Skeletal muscle tissue (tissue), 4 donors: ENCODE results near the gene RPL41. TPM values are rescaled to one million over a fixed set of nuclear protein-coding genes. Genes with fewer than 3 reads are reported as not detected.

Experiments used
- H3K27ac ChIP-seq: one replicate; pipeline ENCODE4 v1.7.0; 2013; ENCODE audit warnings: mild to moderate bottlenecking, low read depth, low read length, inconsistent platforms
- H3K27me3 ChIP-seq, 3 donors: one replicate each; pipeline ENCODE4 v1.7.0; 2013; ENCODE audit warnings: low read length in 3 of 3; ENCODE audit not compliant: control insufficient read depth in 3 of 3, insufficient read depth in 3 of 3
- H3K36me3 ChIP-seq, 3 donors: one replicate each; pipeline ENCODE4 v1.7.0; 2013; ENCODE audit warnings: low read length in 3 of 3; ENCODE audit not compliant: control insufficient read depth in 3 of 3, insufficient read depth in 3 of 3
- H3K4me1 ChIP-seq, 3 donors: one replicate each; pipeline ENCODE4 v1.7.0; 2013; ENCODE audit warnings: low read length in 3 of 3, mild to moderate bottlenecking in 3 of 3; ENCODE audit not compliant: control insufficient read depth in 3 of 3, insufficient read depth in 3 of 3
- H3K4me3 ChIP-seq, 3 donors: one replicate each; pipeline ENCODE4 v1.7.0; 2013; ENCODE audit warnings: low read length in 3 of 3
- H3K9ac ChIP-seq, 3 donors: one replicate each; pipeline ENCODE4 v1.7.0; 2013; ENCODE audit warnings: low read length in 3 of 3, mild to moderate bottlenecking in 3 of 3, moderate library complexity in 2 of 3, low read depth in 1 of 3
- H3K9me3 ChIP-seq, 3 donors: one replicate each; pipeline ENCODE4 v1.7.0; 2013; ENCODE audit warnings: low read length in 3 of 3; ENCODE audit not compliant: control insufficient read depth in 3 of 3
- total RNA-seq: library from RNA; depleted of rRNA; stranded (reverse); fragments of >200 nt; gene quantifications from one replicate; pipeline ENCODE4 v1.2.3, GENCODE V29; 2014
- donor health status: Osteomylitis.

The RPL41 gene
- total RNA-seq, 1 donor from 2014 or later, result 4,392 TPM

DNA sequence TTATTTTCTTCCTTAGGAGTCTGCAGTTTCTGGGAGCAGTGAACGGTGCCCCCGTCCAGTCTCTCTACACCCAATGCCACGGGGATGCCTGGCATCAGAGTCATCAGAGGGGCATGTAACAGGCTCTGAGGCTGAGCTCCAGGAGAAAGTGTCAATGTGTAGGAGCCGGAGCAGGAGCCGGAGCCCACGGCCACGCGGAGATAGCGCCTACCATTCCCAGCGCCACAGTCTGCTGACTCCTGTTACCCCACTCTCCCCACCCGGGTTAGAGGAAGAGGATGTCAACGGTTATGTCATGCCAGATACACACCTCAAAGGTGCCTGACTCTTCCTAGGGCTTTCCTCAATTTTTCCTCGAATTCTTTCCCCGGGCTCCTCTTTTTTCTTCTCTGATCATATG, 15.4 kb upstream of the RPL41 start:
- H3K27ac ChIP-seq, result no peak overlapping the region
- H3K36me3 ChIP-seq, result peaks cover 0 to 3% (median 0%) of the 10 kb centered on the region in 3 donors
- H3K4me1 ChIP-seq, result peaks cover 16 to 28% (median 22%) of the 10 kb centered on the region in 3 donors
- no peak overlapping the region for H3K9ac ChIP-seq
- H3K27me3 ChIP-seq, result no peaks in the 10 kb centered on the region
- H3K9me3 ChIP-seq, result no peaks in the 10 kb centered on the region
- H3K4me3 ChIP-seq, result no peak overlapping the region

DNA sequence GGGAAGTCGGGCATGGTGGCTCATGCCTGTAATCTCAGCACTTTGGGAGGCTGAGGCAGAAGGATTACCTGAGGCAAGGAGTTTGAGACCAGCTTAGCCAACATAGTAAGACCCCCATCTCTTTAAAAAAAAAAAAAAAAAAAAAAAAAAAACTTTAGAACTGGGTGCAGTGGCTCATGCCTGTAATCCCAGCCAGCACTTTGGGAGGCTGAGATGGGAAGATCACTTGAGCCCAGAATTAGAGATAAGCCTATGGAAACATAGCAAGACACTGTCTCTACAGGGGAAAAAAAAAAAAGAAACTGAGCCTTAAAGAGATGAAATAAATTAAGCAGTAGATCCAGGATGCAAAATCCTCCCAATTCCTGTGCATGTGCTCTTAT, 13.8 kb upstream of the RPL41 start:
- H3K4me3 ChIP-seq, result no peak overlapping the region
- H3K9me3 ChIP-seq, result no peaks in the 10 kb centered on the region
- H3K27ac ChIP-seq, result no peak overlapping the region
- H3K9ac ChIP-seq, result no peak overlapping the region
- H3K27me3 ChIP-seq, result no peaks in the 10 kb centered on the region
- peaks cover 16 to 32% (median 23%) of the 10 kb centered on the region in 3 donors for H3K4me1 ChIP-seq
- peaks cover 7 to 13% (median 11%) of the 10 kb centered on the region in 3 donors for H3K36me3 ChIP-seq

GRCh38 chr12:56103066-56103711, 13.2 kb upstream of the RPL41 start:
- peak overlapping the region; percentile 87 for H3K27ac ChIP-seq
- peaks cover 10 to 18% (median 16%) of the 10 kb centered on the region in 3 donors for H3K36me3 ChIP-seq
- peaks cover 16 to 32% (median 23%) of the 10 kb centered on the region in 3 donors for H3K4me1 ChIP-seq
- no peaks in the 10 kb centered on the region for H3K27me3 ChIP-seq
- H3K4me3 ChIP-seq, result peak overlapping the region; percentile 68 to 97 (median 95)
- no peaks in the 10 kb centered on the region for H3K9me3 ChIP-seq
- peak overlapping the region; percentile 82 to 98 (median 96) for H3K9ac ChIP-seq

DNA sequence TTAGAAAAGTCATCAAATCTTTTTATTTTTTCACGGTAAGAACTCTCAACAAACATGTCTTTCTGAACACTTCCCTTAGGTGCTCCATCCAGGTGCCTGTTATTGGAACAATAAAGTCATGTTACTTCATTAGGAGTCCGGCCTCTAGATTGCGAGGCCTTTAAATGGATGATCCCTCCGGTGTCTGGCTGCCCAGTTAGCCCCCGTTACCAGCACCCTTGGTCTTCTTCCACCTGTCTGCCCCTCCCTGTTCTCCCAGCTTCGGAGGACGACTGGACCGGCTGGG, 12.7 kb upstream of the RPL41 start:
- Histone ChIP-seq H3K4me1 (peaks cover 16 to 32% (median 23%) of the 10 kb centered on the region in 3 donors), H3K27ac (peak overlapping the region; percentile 87), H3K4me3 (peak overlapping the region; percentile 68 to 97 (median 95)), H3K36me3 (peaks cover 10 to 24% (median 20%) of the 10 kb centered on the region in 3 donors), H3K27me3 (no peaks in the 10 kb centered on the region), H3K9ac (peak overlapping the region; percentile 82 to 98 (median 96)), H3K9me3 (no peaks in the 10 kb centered on the region)

DNA sequence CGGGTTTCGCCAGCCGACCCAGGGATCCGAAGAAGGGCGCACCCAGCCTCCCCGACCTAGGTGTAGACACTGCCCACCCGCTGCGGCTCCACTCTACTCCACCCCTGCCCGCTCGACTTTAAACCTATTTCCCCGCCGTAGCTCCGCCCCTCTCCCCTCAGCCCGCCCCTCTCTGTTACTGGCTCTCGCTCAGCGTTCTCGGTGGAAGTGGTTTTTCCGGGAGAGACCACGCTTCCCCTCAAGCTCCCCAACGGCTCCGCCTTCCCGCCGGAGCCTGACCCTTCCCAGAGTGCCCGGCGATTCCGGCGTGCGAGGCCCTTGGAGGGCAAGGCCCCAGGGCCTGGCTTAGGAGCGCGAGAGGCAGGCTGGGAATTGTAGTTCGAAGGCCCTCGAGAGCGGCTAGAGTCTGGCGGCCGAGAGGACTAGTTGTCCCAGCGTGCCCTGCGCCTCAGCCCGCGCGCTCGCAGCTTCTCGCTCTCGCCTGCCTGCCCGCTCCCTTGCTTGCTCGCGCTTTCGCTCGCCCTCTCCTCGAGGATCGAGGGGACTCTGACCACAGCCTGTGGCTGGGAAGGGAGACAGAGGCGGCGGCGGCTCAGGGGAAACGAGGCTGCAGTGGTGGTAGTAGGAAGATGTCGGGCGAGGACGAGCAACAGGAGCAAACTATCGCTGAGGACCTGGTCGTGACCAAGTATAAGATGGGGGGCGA, 12.2 kb upstream of the RPL41 start, which contains the start of gene PA2G4:
PA2G4 (plus strand) TSS at position 451 of the 706 bp plus-strand sequence; CDS start at position 630, 179 bp downstream.
- no peaks in the 10 kb centered on the region for H3K9me3 ChIP-seq
- peaks cover 16 to 32% (median 23%) of the 10 kb centered on the region in 3 donors for H3K4me1 ChIP-seq
- H3K4me3 ChIP-seq, result peak within 1 kb of the TSS; percentile 68 to 97 (median 95)
- H3K9ac ChIP-seq, result peak within 1 kb of the TSS; percentile 91 to 98 (median 96)
- peaks cover 12 to 27% (median 23%) of the 10 kb centered on the region in 3 donors for H3K36me3 ChIP-seq
- H3K27me3 ChIP-seq, result no peaks in the 10 kb centered on the region
- H3K27ac ChIP-seq, result peak within 1 kb of the TSS; percentile 87

DNA sequence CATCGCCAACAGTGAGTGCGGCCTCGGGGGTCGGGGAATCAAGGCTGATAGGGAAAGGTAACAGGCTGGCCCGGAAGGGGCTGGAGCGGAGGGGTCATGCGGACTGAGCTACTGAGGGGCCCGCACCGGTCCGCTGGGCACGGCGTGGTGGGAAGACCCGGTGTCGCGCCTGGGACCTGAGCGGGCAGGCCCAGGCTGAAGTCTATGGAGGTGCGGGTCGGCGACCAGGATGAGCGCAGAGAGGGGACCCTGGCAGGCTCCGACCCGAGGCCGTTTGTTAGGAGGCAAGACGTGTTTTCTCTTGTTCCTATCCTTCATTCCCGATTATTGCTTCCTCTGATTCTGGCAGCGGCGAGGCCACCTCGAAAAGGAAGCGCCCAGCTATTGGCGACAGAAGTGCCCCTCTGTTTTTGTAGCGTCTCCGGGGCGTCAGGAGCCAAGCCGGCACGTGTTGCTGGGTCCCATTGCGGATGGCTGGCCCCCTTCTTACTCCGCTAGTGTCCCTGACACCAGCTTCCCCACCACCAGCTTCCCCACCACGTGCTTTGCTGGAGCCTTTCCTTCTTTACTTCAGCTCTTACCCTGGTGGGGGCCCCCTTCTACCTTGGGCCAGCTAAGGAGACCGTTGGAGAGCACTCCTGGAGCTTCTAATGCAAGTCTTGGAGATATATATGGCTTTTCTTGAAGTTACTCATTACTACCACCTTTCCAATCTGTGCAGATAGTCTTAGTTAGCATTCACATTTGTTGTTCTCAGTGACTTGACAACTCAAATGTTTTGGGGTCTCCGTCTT, 11.4 kb upstream of the RPL41 start:
- peaks cover 19 to 35% (median 29%) of the 10 kb centered on the region in 3 donors for H3K36me3 ChIP-seq
- peak overlapping the region; percentile 87 for H3K27ac ChIP-seq

GRCh38 chr12:56105609-56105902, 10.9 kb upstream of the RPL41 start:
- Histone ChIP-seq H3K4me1 (peaks cover 16 to 32% (median 23%) of the 10 kb centered on the region in 3 donors), H3K27ac (no peak overlapping the region), H3K9ac (peak overlapping the region; percentile 91 to 98 (median 96)), H3K36me3 (peaks cover 23 to 40% (median 34%) of the 10 kb centered on the region in 3 donors), H3K27me3 (no peaks in the 10 kb centered on the region), H3K9me3 (no peaks in the 10 kb centered on the region), H3K4me3 (peak overlapping the region; percentile 68 to 97 (median 95))

More for the DNA sequence above, 11.4 kb upstream of the RPL41 start:
- H3K9ac ChIP-seq, result peak overlapping the region; percentile 91 to 98 (median 96)
- no peaks in the 10 kb centered on the region for H3K27me3 ChIP-seq
- peak overlapping the region; percentile 68 to 97 (median 95) for H3K4me3 ChIP-seq
- H3K4me1 ChIP-seq, result peaks cover 16 to 32% (median 23%) of the 10 kb centered on the region in 3 donors
- no peaks in the 10 kb centered on the region for H3K9me3 ChIP-seq

- H3K4me3 ChIP-seq, result no peak overlapping the region
- H3K4me1 ChIP-seq, result peaks cover 16 to 32% (median 23%) of the 10 kb centered on the region in 3 donors
- no peaks in the 10 kb centered on the region for H3K9me3 ChIP-seq
- no peaks in the 10 kb centered on the region for H3K27me3 ChIP-seq
- H3K36me3 ChIP-seq, result peaks cover 36 to 52% (median 48%) of the 10 kb centered on the region in 3 donors
- H3K27ac ChIP-seq, result no peak overlapping the region
- no peak overlapping the region for H3K9ac ChIP-seq
These were observed 9.2 kb upstream of the RPL41 start for GRCh38 chr12:56107242-56107641.

DNA sequence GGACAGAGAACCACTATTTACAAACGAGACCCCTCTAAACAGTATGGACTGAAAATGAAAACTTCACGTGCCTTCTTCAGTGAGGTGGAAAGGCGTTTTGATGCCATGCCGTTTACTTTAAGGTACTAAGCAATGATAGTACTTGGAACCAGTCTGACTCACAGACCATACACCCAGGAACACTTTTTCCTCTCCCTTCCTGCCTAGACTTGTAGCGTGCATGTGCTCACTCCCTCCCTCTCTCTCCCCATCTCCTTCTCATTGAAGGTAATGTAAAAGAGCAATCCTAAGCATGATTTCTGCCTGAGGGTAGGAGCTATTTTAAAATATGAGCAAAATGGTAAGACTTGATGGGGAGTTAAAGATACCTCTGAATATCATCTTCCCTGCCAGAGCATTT, 5.9 kb upstream of the RPL41 start:
- H3K27me3 ChIP-seq, result no peaks in the 10 kb centered on the region
- peaks cover 3 to 11% (median 10%) of the 10 kb centered on the region in 3 donors for H3K4me1 ChIP-seq
- H3K9me3 ChIP-seq, result no peaks in the 10 kb centered on the region
- no peak overlapping the region for H3K4me3 ChIP-seq
- H3K9ac ChIP-seq, result no peak overlapping the region
- H3K27ac ChIP-seq, result no peak overlapping the region
- peaks cover 38 to 71% (median 62%) of the 10 kb centered on the region in 3 donors for H3K36me3 ChIP-seq
